Prostate gland (tissue), 2 donors: ENCODE data around the gene LMNB1. TPM values are rescaled to one million over a fixed set of nuclear protein-coding genes. Genes with fewer than 3 reads are reported as not detected.
"Not testable (repeated sequence)": the region's sequence is repeated elsewhere in the genome, so short reads cannot be mapped to it uniquely, and the experiment has no call there.

ENCODE experiments used
- DNase-seq: peaks from one replicate; pipeline ENCODE4 v3.0.0-alpha.2; 2019; ENCODE audit warnings: low spot score
- H3K27ac ChIP-seq, 2 donors: fragments of 200-600 bp; sonication (generic); 2 replicates each; pipeline ENCODE4 v1.5.1; 2017 to 2019
- H3K27me3 ChIP-seq: fragments of 200-600 bp; sonication (generic); replicated peaks from 2 replicates; pipeline ENCODE4 v1.5.1; 2019; ENCODE audit not compliant: insufficient read depth
- H3K36me3 ChIP-seq, 2 donors: fragments of 200-600 bp; sonication (generic); 1 replicate in 1 of 2; 2 replicates in 1 of 2; pipeline versions ENCODE4 v1.5.1 to v1.8.1; 2017 to 2019
- H3K4me1 ChIP-seq: fragments of 200-600 bp; sonication (generic); replicated peaks from 2 replicates; pipeline ENCODE4 v1.5.1; 2019
- H3K4me3 ChIP-seq, 2 donors: fragments of 200-600 bp; sonication (generic); 2 replicates each; pipeline ENCODE4 v1.5.1; 2017 to 2019
- H3K9me3 ChIP-seq: fragments of 200-600 bp; sonication (generic); 2 replicates; pipeline ENCODE4 v1.5.1; 2017
- CTCF ChIP-seq, 4 experiments: fragments of 200-600 bp in 2 of 4; fragments of 450-650 bp in 2 of 4; sonication (generic) in 2 of 4; IDR thresholded peaks; 1 replicate in 3 of 4; 2 replicates in 1 of 4; pipeline ENCODE4 v1.5.1; 2016 to 2019; ENCODE audit warnings: antibody characterized with exemption in 4 of 4, mild to moderate bottlenecking in 2 of 4, moderate library complexity in 2 of 4
- POLR2A ChIP-seq: fragments of 450-650 bp; IDR thresholded peaks from one replicate; pipeline ENCODE4 v1.6.1; 2016; ENCODE audit warnings: antibody characterized with exemption, mild to moderate bottlenecking
- POLR2AphosphoS5 ChIP-seq: sonication (generic); formaldehyde crosslinking; IDR thresholded peaks from one replicate; pipeline ENCODE4 v1.6.1; 2017; ENCODE audit warnings: antibody characterized with exemption
- WGBS: methylation state at CpG from one replicate; pipeline ENCODE4 v1.1.5; 2018; 5-methylcytosine and 5-hydroxymethylcytosine counted together
- intact Hi-C: fragments of 100-400 bp; cut with DNase I; formaldehyde crosslinking; loops from one replicate; pipeline ENCODE4 v1.14.2; 2022
- total RNA-seq, 2 donors: library from RNA; depleted of rRNA; stranded (reverse); fragments of >200 nt; gene quantifications; one replicate each; pipeline ENCODE4 v1.1.0, GENCODE V29; 2016

The LMNB1 gene
- 10 to 100 TPM; 11.5 to 12.2 TPM for total RNA-seq

GRCh38 chr5:126776499-126777256, at the start of gene LMNB1:
TSS of gene LMNB1 (plus strand) at chr5:126777136. CDS start at chr5:126777509, 373 bp downstream.
- H3K27ac ChIP-seq, result peak within 1 kb of the TSS; percentile 79 to 86
- no peaks in the 10 kb centered on the region for H3K36me3 ChIP-seq
- intact Hi-C loops, result no loop called here
- peak; percentile 90 for DNase-seq
- peak in 1 of 4 experiments; percentile 28 for TF ChIP-seq CTCF (IDR thresholded peaks at IDR 0.05)
- TF ChIP-seq POLR2A, result peak; percentile 46
- peak; percentile 65 for TF ChIP-seq POLR2AphosphoS5
- no peaks in the 10 kb centered on the region for H3K9me3 ChIP-seq
- H3K4me3 ChIP-seq, result peak within 1 kb of the TSS; percentile 44 to 68
- H3K4me1 ChIP-seq, result no peaks in the 10 kb centered on the region
- WGBS, result under 1% methylated on average over 74 of the region's 74 CpGs
- no peaks in the 10 kb centered on the region for H3K27me3 ChIP-seq

- no peak for TF ChIP-seq POLR2AphosphoS5
- TF ChIP-seq POLR2A, result no peak
- TF ChIP-seq CTCF (IDR thresholded peaks at IDR 0.05), result no peak
- Histone ChIP-seq H3K36me3 (no peaks in the 10 kb centered on the region), H3K4me3 (no peak overlapping the region), H3K4me1 (no peaks in the 10 kb centered on the region), H3K27me3 (no peaks in the 10 kb centered on the region), H3K9me3 (no peaks in the 10 kb centered on the region), H3K27ac (no peak overlapping the region)
- no peak for DNase-seq
- 21% methylated on average over 2 of the region's 2 CpGs for WGBS
- intact Hi-C loops, result no loop called here
Observed at GRCh38 chr5:126732716-126733115, 44.2 kb upstream of the LMNB1 start.

- H3K27me3 ChIP-seq, H3K27ac ChIP-seq, H3K4me3 ChIP-seq, intact Hi-C loops, H3K36me3 ChIP-seq, DNase-seq, H3K9me3 ChIP-seq, H3K4me1 ChIP-seq: not testable (repeated sequence)
- WGBS, result 94% methylated on average over 18 of the region's 18 CpGs
Observed at GRCh38 chr5:126734573-126734972, 42.4 kb upstream of the LMNB1 start.

GRCh38 chr5:126736141-126736540, 40.8 kb upstream of the LMNB1 start:
- Histone ChIP-seq H3K27me3 (no peaks in the 10 kb centered on the region), H3K27ac (no peak overlapping the region), H3K4me3 (no peak overlapping the region), H3K9me3 (no peaks in the 10 kb centered on the region), H3K4me1 (no peaks in the 10 kb centered on the region), H3K36me3 (no peaks in the 10 kb centered on the region)
- TF ChIP-seq CTCF (IDR thresholded peaks at IDR 0.05), result no peak
- no peak for TF ChIP-seq POLR2A
- no peak for TF ChIP-seq POLR2AphosphoS5
- intact Hi-C loops, result no loop called here
- DNase-seq, result no peak
- 84% methylated on average over 3 of the region's 3 CpGs for WGBS

- TF ChIP-seq POLR2AphosphoS5 (no peak), CTCF (IDR thresholded peaks at IDR 0.05) (no peak)
- H3K9me3 ChIP-seq, result no peaks in the 10 kb centered on the region
- no peaks in the 10 kb centered on the region for H3K36me3 ChIP-seq
- 89% methylated on average over 9 of the region's 9 CpGs for WGBS
- no peak overlapping the region for H3K4me3 ChIP-seq
- H3K4me1 ChIP-seq, result no peaks in the 10 kb centered on the region
- no peak overlapping the region for H3K27ac ChIP-seq
- no peak for DNase-seq
- intact Hi-C loops, result no loop called here
- H3K27me3 ChIP-seq, result no peaks in the 10 kb centered on the region
Observed at GRCh38 chr5:126741361-126741760, 35.6 kb upstream of the LMNB1 start.
